Stimulated activated CD4-positive, alpha-beta T cell treated with anti-CD3 and anti-CD28 coated beads, Interleukin-4, amount 100 ng/mL, for 48 hours (primary cell): ENCODE measurements around the gene GRIK4.

ENCODE experiments used
- DNase-seq, 2 donors: peaks; one replicate each; pipeline ENCODE4 v3.0.0-alpha.2; 2020; ENCODE audit warnings: low read depth in 2 of 2

Gene GRIK4

GRCh38 chr11:120635136-120635810 is 123.7 kb downstream of the GRIK4 start:
- no peak for DNase-seq

DNA sequence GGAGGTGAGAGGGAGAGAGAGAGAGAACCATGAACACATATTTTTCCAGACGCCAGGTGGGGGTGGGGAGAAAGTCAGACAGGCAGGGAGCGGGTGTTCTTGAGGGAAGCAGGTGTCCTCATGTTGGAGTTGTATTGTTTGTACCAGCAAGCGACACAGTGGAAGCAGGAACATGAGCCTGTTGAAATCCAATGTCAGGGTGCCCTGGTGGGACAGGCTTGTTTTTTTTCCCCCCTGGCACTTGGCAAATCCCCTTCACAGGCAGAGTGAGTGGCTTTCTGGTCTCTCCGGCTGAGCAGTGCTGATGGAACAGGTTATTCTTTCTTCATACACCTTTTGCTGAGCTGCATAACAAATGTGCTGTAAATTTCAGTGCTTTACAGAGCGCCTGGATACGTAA is 125.6 kb downstream of the GRIK4 start:
- DNase-seq: no peak

GRCh38 chr11:120642196-120642894 is 130.8 kb downstream of the GRIK4 start:
- no peak for DNase-seq

DNA sequence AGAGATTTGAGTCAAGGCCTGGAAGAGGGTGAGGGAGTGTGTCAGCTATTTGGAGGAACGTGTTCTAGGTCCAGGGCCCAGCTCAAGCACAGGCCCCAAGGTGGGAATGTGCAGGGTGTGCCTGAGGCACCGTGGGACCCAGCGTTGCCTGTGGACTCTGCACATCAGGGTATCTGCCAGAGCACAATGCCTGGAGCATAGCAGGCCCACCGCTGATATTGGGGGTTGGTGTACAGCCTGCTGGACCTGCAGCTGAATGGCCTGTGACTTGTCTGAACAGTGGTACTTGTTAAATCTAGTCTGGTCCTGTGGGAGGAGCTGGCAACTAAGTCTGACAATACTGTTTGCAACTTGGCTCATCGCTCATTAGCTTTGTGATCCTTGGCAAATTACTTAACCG is 131.7 kb downstream of the GRIK4 start:
- DNase-seq: no peak

DNA sequence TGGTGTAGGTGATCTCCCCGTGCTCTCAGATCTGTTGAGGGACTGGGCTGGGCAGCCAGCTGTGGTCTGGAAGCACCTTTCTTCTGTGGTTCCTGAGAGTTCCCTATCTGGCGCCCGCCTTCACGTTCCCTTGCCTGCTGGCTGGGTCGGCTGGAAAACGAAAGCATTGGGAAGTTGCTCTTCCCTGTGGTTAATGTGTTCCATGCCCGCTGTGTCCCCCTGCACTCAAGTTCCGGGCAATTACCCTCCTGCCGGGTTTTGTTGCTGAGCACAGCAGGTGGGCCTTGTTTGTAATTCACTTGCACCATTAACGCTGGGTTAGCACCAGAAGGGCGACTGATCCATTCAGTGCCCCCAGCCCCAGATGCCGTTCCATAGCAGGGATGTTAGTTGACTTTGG is 134.1 kb downstream of the GRIK4 start:
- no peak for DNase-seq

GRCh38 chr11:120646206-120646605 is 134.7 kb downstream of the GRIK4 start:
- DNase-seq: no peak

DNA sequence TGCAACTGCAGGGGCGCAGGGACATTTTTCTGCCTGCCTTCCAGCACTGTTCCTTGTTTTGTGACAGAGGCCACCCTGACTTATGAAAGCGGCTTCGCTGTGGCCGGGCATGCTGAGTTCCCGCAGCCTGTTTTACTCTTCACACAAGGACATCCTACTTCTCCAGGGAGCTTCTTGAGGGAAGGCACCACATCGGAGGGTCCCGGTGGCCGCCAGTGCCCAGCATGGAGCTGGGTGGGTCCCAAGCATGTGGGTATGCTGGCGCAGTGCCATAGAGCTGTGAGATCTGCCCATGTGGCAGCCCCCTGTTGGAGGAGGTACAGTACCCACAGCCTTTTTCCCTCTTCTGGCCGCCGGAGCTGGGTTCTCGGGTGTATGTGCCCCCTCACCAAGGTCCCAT is 136.1 kb downstream of the GRIK4 start:
- no peak for DNase-seq

DNA sequence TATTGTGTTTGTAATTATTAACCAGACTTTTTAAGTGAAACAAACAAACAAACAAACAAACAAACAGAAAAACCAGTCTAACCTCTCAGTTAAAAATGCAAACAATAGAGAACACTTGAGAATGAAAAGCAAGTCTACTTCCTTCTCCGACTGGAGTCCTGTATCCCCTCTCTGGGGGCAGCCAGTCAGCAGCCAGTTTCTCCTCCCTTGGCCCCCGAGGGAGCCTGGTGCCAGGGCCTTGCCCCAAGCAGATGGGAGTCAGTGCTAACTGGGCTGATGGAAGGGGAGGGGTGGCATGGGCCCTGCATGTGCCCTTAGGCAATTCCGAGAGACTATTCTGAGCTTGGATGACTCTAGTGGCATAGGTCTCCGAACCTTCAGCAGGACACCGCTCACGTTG is 137.2 kb downstream of the GRIK4 start:
- no peak for DNase-seq

- no peak for DNase-seq
These were observed 137.8 kb downstream of the GRIK4 start for GRCh38 chr11:120649316-120649715.

DNA sequence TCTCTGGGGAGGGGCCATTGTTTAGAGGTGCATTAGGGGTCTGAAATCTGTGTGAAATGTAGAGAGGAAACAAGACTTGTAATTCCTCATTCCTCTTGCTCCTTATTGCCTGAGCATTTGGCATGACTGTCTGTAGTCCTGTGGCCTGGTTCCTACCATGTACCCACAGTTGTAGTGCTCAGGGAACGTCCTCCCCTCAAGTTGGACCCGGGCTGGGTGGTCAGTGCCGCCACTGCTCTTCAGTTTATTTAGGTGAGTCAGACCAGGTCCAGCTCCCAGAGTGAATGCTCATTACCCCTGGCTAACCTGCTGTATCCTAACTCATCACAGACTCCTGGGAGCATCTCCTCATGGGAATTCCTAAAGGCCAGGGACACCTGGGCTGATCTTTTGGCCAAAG is 139.8 kb downstream of the GRIK4 start:
- DNase-seq: no peak

GRCh38 chr11:120651836-120652235 is 140.3 kb downstream of the GRIK4 start:
- DNase-seq: no peak

DNA sequence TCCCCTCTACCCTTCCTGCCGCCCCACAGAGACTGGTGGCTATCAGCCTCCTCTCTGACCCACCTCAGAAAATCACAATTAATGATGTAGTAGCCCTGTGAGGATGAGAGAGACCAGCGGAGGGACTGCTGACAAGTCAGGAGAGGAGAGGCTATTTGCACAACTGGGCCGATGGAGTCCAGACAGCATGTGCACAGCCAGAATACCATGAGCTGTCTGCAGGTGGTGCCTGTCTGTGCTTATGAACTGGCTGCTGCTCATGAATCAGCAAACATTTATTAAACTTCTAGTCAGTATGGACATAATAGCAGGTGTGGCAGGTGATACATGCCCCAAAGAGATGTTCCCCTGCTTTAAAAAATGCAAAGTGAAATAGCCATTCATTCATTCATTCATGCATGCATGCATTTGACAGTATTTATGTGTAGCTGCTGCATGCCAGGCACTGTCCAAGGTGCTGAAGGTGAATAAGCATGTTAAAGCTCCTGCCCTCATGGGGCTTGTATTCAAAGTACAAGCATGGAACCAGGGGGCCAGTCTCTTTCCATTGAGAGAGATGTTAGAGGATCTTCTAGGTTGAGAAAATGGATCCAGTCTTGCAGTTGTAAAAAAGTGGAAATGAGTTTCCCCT is 141.3 kb downstream of the GRIK4 start:
- DNase-seq: no peak

DNA sequence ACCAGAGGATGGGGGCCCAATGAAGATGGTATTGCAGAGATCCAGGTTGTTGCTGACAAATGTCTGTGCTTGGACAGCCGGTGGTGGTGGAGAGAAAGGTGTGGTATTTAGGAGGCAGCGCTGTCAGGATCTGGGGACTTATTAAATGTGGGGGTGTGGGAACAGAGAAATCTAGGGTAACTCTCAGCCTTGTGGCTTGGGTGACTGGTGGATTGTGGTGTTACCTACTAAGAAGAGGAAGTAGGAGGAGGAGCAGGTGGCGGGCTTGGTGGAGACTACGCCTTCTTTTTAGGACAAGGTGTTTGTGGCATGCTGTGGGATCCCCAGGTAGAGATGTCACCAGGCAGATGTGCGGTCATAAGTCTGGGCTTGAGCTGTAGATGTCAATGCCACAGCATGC is 144.0 kb downstream of the GRIK4 start:
- no peak for DNase-seq

GRCh38 chr11:120657306-120658070 is 145.9 kb downstream of the GRIK4 start:
- DNase-seq: no peak

DNA sequence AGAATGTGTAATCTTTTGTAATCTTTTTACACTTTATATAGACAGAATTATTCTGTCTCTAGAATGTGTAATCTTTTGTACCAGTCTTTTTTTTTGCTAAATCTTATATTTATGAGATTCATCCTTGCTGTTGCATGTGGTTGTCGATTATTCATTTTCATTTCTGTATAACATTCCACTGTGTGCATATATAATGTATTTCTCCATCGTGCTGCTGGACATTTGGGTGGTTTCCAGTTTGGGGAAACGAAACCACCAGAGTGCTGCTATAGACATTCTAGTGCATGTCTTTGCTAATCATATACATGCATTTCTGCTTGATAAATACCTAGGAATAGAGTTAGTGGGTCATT is 146.5 kb downstream of the GRIK4 start:
- DNase-seq: no peak

DNA sequence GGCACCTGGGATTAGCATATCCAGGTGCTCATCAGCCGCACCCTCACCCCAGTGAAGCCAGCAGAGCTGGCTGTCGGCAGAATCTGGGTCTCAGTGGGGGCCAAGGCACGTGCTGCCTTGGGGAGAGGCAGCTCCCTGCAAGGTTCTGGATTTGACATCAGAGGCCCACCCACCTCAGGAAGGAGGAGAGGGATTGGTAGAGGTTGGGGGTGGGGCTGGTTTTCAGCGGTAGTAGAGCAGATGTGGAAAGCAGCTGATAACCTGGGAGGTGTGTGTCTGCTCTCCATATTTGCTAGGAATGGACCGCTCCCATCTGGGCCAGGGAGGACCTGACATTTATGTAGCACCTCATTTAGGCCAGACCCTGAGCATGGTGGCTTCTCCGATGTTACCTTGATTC is 147.5 kb downstream of the GRIK4 start:
- DNase-seq: no peak

GRCh38 chr11:120660024-120660565 is 148.5 kb downstream of the GRIK4 start:
- peak; percentile 4 to 7 for DNase-seq

DNA sequence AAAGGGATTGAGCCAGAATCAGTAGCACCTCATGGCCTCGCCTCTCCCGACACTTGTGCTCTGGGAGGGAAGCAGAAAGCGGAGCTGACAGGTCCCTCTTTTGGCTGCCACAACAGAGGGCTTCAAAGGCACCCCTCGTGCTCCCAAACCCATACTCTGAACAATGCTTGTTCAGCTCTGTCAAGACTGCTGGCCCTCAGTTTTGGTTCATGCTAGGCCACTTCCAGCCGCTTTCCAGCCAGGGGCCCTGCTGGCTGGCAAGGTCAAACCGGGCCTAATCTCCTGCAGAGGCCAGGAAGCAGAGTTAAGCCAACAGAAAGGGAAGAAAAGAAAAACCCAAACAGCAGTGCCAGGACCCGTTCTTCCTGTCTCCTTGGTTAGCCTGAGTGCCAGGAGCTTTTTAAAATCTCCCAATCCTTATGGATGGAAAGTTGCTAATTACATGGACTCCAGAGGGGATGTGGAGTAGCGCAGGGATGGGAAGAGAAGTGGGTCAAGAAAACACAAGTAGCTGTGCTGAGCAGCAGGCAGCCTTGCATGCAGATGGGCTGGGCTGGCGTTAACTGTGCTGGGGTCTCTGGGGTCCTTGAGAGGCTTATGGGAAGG is 150.6 kb downstream of the GRIK4 start:
- DNase-seq: no peak

DNA sequence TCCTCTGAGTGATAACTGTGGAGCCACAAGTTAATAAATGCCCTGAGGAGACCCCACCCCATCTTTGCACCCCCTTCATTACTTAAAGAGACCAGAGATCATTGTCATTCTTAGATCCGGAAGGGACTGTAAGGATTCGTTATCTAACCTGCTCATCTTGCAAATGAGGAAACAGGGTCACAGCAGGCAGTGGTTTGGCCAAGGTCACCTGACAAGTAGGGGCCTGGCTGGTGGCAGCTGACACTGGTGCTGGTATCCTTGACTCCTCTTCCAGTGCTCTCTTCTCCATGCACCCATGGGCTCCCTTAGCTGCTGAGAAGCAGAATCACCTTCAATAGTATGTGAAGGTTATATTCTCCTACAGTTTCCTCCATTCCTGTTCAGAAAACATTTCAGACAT is 151.6 kb downstream of the GRIK4 start:
- DNase-seq: no peak

GRCh38 chr11:120666121-120666639 is 154.6 kb downstream of the GRIK4 start:
- no peak for DNase-seq

- no peak for DNase-seq
These were observed 155.7 kb downstream of the GRIK4 start for GRCh38 chr11:120667281-120667680.

GRCh38 chr11:120667934-120668333 is 156.4 kb downstream of the GRIK4 start:
- DNase-seq: no peak
